MM.1S (cell line): ENCODE measurements around the gene LIMS2.

Experiments used
- CTCF ChIP-seq: fragments of 300-600 bp; sonication (generic); IDR thresholded peaks from 2 replicates; pipeline ENCODE4 v1.5.1; 2016; ENCODE audit warnings: antibody characterized with exemption, low read length, mixed read lengths
- EZH2 ChIP-seq: fragments of 300-600 bp; sonication (generic); optimal IDR thresholded peaks from 2 replicates; pipeline ENCODE3; 2017; ENCODE audit warnings: low read depth, mild to moderate bottlenecking, antibody characterized with exemption, low read length, mixed read lengths

- TF ChIP-seq CTCF (no peak), EZH2 (no peak)
These were observed 10.5 kb downstream of the LIMS2 start for GRCh38 chr2:127664895-127665225.
